Kasumi-1 (cell line): Measurements from ENCODE around the gene PDIA2.
"Not testable (repeated sequence)": the region's sequence is repeated elsewhere in the genome, so short reads cannot be mapped to it uniquely, and the experiment has no call there.

Experiments used
- DNase-seq, 2 experiments: peaks; one replicate each; lab custom pipeline; 2025; lab: John Stamatoyannopoulos, UW

PDIA2 gene

DNA sequence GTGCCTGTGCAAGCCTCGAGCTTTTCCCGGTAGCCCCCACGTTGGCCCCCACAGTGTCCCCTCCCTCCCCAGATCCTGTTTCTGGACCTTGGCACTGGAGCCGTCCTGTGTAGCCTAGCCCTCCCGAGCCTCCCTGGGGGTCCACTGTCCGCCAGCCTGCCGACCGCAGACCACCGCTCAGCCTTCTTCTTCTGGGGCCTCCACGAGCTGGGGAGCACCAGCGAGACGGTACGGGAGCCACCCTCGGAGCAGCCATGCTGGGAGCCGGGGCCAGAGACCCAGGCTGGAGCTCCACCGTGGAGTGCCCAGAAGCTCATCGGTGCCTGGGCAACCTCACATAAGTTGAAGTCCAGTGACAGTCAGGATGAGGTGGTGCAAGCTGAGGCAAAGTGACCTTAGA, 19.0 kb upstream of the PDIA2 start:
- no peak for DNase-seq

DNA sequence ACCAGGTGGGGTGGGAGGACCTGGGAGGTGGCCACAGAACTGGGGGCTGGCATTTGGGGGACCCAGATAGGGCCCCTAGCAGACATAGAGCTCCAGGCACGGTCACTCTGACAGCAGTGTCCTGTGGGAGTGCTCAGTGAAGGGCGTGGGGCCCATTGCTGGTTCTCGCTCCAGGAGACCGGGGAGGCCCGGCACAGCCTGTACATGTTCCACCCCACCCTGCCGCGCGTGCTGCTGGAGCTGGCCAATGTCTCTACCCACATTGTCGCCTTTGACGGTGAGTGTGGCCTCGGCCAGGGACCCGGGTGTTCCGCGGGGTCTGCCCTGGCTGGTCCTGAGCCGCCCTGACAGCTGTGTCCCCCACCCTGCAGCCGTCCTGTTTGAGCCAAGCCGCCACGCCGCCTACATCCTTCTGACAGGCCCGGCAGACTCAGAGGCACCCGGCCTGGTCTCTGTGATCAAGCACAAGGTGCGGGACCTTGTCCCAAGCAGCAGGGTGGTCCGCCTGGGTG, 18.5 kb upstream of the PDIA2 start:
- no peak for DNase-seq

DNA sequence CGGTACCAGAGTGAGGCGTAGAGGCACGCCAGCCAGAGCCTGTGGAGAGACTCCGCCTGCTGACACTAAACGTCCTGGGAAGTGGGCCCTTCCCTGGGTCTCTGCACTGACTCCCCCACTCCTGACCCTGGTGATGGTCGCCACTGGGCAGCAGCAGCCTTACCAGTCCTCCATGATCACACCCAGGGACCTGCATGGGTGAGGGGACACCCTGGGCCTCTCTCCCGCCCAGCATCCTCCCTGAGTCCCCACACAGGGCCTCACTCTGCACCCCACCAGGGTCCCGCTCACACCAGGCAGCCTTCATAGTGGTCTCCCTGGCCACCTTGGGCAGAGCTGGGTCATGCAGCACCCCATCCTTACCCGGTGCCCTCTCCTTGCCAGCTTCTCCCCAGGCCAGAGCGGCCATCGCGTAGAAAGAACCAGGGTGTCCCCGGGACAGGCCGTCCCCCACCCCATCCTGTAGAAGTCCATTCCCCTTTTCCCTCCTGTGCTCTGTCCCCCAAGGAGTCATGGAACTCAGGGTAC, 17.9 kb upstream of the PDIA2 start:
- no peak for DNase-seq

DNA sequence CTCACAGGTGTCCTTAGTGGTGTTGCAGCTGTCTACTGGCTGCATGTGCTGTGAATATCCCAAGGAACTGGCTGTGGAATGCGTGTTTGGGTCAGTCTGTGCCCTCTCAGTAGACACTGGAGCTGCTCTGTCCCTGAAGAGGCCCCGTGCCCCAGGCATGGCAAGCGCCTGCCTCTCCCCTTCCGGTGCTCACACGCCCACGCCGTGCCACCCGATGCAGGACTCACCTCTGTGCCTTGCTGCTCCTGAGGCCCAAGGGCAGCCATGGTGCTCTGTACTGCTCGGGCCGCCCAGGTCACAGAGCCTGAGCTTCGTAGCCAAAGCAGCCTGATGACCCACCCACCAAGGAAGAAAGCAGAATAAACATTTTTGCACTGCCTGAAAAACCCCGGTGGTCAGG, 17.3 kb upstream of the PDIA2 start:
- no peak for DNase-seq

- DNase-seq, result no peak
Measured at GRCh38 chr16:266258-267164, 16.5 kb upstream of the PDIA2 start.

DNA sequence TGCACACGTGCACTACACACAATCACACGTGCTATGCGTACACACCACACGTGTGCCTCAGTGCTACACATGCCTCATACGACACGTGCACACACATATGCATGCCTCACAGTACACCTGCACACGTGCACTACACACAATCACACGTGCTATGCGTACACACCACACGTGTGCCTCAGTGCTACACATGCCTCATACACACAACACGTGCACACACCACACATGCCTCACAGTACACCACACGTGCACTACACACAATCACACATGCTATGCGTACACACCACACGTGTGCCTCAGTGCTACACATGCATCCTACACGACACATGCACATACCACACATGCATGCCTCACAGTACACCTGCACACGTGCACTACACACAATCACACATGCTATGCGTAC, 15.4 kb upstream of the PDIA2 start:
- not testable (repeated sequence) for DNase-seq

DNA sequence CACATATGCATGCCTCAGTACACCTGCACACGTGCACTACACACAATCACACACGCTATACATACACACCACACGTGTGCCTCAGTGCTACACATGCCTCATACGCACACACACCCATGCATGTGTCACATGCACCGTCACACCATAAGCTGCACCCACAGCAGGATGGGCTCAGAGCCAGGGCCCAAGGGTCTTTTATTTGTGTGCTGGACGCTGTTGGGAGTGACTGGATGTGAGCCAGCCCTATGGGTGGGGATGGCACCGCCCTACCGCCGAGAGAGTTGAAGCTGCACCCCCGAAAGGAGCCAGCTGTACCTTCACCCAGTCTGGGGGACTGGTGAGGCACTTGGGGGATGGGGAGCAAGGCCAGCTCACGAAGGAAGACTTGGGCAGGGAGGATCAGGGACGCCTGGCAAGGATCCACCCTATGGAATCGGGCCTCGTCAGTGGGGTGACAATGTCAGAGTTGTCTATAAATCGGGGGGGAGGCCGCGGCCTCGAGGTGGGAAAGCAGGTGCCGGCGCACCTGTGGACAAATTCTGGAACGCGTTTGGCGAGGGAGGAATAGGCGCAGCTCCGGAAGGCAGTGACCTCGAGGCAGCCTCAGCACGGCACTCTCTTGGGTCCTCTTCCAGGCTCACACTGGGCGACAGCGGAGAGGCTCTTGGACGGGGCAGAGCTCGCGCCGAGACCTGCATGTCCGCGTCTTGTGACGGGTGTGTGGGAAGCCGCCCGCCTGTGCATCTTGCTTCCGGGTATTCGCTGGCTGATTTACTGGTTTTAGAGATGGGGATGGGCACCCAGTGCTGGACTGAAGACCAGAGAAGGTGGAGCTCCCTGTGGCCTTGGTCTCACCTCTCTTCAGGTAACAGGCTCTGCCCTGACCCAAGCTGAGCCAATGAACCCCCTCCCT, 14.6 kb upstream of the PDIA2 start:
- no peak for DNase-seq

GRCh38 chr16:269061-269796, 13.7 kb upstream of the PDIA2 start:
- DNase-seq, result no peak

GRCh38 chr16:270381-271255, 12.3 kb upstream of the PDIA2 start:
- no peak for DNase-seq

- no peak for DNase-seq
Measured at GRCh38 chr16:272633-273546, 10.1 kb upstream of the PDIA2 start.

DNA sequence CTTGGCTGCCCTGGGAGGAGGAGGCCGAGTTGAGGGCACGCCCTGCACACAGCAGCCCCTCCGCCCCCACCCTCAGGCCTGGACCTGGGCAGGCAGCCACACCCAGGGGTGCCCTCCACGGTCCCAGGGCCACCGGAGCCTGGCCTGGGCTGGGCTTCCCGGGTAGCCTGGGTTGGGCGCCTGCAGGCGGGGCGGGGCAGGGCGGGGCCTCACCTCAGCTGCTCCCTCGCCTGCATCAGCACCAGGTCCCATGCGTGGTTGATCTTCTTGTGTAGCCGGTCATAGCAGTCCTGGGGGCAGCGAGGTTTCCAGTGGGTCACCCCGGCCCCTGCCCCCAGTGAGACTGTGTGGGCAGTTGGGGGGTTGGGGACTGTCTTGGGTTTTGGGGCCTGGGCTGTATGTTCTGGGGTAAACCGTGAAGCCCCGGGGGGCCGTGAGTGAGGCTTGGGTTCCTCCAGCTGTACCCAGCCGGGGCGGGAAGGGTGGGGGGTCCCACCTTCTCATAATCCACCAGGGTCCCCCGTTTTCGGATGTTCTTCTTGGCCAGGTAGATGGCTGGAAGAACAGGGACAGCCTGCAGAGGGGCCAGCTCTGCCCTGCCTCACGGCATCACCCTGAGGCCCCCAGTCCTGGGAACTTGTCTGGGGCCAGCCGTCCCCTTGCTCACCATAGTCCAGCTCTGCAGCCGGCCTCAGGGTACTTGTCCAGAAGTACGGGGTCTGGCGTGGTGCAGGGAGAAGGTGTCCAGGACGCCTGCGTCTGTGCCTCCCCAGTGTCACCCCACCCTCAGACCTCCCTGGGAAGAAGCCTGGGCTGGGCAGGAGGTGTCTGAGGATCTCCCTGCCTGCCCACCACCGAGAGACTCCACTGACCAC, 9.2 kb upstream of the PDIA2 start:
- no peak for DNase-seq

- DNase-seq, result no peak
Measured at GRCh38 chr16:275041-275641, 7.8 kb upstream of the PDIA2 start.

GRCh38 chr16:275786-276232, 7.2 kb upstream of the PDIA2 start, which contains the start of gene RGS11:
Gene RGS11, minus strand, starts transcription at chr16:275944. Its CDS starts 33 bp downstream, at chr16:275911.
- no peak for DNase-seq

- DNase-seq, result no peak
Measured at GRCh38 chr16:276426-277077, 6.4 kb upstream of the PDIA2 start.

GRCh38 chr16:278863-279366, 4.0 kb upstream of the PDIA2 start:
- DNase-seq, result no peak

DNA sequence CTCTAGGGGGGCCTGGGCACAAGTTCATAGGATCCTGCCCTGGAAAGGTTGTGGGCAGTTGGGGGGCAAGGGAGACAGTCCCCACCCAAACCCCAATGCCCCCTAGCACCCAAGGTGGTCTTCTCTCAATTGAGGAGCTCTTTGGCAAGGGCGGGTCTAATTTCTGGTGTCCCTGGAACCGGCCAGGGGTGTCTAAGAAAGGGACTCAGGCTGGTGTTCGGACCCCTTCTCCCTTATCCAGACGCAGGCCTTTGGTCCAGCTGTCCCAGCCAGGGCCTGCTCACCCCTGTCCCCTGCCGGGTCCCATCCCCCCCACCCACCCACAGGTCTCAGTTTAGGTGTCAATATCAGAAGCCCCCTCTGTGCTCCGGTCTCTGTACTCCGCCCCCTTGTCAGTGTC, 3.4 kb upstream of the PDIA2 start:
- no peak for DNase-seq

DNA sequence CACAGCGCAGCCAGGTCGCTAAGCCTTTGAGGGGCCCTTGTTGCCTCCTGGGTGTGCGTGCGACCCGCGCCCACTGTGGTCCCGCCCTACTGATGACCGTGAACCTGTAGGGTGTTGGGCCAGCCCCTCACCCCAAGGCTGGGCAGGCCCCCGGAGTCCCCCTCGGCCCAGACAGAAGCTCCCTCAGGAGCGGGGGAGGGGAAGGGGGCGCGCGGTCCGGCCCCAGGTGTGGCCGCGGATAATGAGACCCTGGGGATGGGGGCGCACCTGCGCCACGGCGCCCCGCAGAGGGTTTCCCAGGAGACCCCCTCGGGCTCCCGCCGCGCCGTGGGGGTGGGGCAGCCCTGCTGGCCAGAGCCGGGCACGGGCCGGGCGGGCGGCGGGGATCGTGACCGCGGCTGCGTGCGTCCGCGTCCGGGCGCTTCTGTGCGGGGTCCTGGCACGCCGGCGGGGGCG, 2.9 kb upstream of the PDIA2 start:
- no peak for DNase-seq
